HG03469 (cell line): ENCODE results near the gene ATP6V1C2.

Experiments
- ATAC-seq: cut with Tn5 transposase; IDR thresholded peaks from one replicate; pipeline ENCODE4 v1.9.1; 2021; ENCODE audit warnings: mild to moderate bottlenecking, moderate library complexity, moderate number of reproducible peaks; ENCODE audit not compliant: unreplicated experiment

ATP6V1C2 gene

DNA sequence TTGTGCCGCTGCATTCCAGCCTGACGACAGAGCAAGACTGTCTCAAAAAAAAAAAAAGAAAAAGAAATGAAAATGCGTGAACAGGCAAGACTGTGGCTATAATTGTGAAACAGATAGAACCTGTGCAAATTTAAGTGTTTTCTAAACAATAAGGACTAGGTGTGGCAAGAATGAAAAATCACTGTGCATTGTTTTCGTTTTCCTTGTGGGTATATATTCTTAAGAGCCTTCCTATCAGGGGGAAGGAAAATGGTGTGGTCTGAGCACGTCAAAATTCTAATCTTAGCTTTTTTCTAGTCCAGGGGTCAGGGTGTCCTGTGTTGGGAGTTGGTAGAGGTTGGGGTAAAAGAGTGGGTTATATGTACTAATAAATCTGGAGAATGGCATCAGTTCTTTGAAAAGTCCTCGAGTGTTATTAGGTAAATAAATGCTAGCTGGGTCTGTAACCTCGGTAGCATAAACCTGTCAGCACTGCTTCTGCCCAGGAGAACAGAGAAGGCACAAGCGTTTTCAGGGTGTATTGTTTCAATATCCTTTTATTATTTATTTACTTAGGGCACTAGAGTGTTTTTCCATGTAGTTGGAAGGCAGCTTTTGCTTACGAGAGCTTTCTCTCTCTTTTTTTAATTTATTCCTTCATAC is 11.6 kb downstream of the ATP6V1C2 start:
- ATAC-seq = no peak

DNA sequence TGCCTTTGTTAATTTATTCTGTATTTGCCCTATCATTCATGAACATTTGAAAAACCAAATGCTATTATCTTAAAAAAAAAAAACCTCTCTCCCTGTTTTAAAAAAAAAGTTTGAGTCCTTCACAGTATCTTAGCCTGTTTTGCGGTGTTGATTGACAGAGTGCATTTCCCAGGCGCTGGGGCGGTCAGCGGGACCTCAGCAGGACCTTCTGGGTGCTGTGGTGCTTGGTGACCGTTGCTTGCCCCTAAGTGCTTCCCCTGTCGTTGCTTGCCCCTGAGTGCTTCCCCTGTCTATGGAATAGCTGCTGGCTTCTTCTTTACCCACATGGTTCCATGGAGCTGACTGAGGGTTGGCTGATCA is 12.1 kb downstream of the ATP6V1C2 start:
- ATAC-seq = no peak

DNA sequence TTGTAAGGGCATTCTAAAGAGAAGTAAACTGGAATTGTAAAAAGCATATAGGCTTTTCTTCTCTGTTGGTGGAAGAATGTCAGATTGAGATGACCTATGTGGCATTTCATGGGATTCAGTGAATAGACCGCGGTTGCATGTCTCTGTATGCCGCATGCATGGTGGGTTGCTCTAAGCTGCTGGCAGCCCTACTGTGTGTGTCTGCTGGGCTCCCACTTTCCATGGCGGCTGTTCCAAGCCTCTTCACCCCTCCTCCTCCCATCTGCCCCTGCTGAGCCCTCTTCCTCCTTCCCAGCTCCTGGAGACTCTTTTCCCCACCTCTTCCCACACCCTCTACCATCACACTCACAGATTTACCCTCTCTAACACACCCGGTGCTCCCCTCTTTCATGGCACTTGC is 12.6 kb downstream of the ATP6V1C2 start:
- ATAC-seq = no peak

GRCh38 chr2:10738192-10738591 is 16.8 kb downstream of the ATP6V1C2 start:
- no peak for ATAC-seq

DNA sequence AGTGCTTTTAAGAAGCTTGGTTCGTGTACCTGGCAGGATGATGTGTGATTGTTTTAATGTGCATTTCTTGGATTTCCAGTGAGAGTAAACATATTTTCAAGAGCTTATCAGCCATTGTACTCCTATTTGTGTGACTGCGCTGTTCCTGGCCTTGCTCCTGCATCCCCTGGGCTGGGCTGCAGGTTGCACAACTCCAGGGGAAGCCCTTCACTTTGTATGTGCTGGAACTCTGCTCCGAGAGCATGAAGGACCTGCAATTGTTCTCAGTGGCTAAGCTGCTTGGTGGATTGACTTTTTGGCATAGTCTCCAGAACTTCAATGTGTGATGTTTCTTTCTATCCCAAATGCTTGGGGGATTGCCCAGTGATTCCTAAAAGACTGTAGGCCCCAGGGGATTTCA is 18.8 kb downstream of the ATP6V1C2 start:
- no peak for ATAC-seq

GRCh38 chr2:10741139-10741538 is 19.7 kb downstream of the ATP6V1C2 start:
- no peak for ATAC-seq

GRCh38 chr2:10742666-10743065 is 21.2 kb downstream of the ATP6V1C2 start:
- ATAC-seq = no peak

GRCh38 chr2:10750610-10751009 is 29.2 kb downstream of the ATP6V1C2 start:
- no peak for ATAC-seq

- ATAC-seq = no peak
Observed at GRCh38 chr2:10752236-10752635, 30.8 kb downstream of the ATP6V1C2 start.

DNA sequence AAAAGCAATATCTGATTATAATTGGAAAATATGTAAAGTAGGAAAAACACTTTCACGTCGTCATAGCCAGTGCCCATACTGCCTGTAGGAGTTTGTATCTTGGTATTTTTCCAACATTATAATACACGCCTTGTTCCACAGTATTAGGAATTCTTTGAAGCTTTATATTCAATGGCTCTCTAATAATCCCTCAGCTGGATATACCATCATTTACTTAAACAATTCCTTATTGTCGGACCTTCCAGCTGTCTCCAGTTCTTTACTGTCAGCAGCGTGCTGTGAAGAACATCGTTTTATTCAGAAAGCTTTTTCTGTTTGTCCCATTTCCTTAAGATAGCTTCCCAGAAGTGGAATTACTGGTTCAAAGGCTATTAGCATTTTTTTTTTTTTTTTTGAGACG is 31.7 kb downstream of the ATP6V1C2 start:
- no peak for ATAC-seq

DNA sequence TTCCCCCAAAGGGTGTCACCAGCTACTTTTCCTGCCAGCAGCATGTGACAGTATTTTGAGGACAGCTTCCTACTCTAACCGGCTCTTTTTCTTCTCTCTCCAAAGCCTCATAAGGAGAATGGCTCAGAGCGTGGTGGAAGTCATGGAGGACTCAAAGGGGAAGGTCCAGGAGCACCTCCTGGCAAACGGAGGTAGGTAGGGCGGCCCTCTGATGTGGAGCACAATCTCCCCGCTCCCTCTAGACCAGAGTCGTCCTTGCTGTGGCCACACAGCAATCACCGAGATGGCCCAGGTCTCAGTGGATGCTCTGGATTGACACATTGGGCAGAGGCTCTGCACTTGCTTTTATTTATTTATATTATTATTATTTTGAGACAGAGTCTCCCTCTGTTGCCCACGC is 32.4 kb downstream of the ATP6V1C2 start:
- ATAC-seq = no peak

- no peak for ATAC-seq
Observed at GRCh38 chr2:10755621-10756020, 34.2 kb downstream of the ATP6V1C2 start.

GRCh38 chr2:10757814-10758286 is 36.4 kb downstream of the ATP6V1C2 start:
- no peak for ATAC-seq

DNA sequence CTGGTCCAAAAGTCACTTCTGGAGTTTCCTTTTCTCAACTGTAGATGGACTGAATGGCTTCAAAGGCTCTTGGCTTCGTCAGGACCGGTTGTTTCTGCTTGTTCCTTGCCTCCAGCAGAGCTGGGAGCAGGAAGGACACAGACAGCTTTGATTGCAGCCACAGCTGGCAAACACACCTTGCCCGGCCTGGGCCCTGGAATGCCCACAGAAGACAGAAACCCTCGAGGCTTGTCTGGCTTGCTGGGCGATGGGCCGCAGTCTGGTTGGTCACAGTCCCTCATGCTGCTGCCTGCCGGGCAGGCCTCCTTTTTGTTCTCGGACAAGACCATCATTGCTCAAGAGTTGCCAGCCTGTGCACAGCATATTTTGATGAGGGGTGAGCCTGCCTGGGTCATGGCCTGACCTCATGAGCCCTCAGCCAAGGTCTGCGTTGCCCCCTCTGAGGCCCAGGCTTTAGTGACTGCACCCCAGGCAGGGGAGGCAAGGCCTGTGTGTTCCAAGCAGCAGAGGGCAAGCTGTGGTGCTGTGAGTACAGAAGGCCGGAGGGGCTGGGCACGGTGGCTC is 37.8 kb downstream of the ATP6V1C2 start:
- no peak for ATAC-seq

DNA sequence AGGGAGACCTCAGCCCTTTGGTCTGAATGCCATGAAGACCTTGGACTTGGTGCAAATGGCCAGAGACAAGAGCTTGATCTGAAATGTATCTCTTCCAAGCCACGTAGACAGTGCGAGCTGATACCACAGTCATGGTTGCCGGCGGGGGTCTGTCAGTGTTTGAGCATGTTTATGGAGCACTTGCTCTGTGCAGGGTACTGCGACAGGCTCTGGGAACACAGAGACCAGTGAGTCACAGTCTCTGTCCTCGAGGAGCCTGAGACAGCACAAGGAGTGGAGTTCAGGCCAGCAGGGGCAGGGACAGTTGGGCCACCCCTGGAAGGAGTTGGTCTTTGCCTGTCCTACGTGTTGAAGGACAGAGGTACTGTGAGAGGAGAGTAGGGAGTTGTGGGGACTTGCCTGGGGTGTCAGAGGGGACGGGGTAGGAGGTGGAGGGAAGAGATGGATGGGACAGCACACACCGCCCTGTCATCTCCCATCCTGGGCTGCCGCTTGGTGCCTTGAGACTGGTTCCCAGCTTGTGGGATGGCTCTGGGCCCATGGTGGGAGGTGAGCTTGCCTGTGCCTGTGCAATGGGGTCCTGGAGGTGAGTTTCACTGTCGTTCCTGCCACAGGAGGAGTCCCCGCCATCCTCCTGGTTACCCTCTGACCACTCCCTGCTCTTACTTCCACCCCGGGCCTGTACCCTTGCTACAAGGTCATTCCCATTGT is 39.5 kb downstream of the ATP6V1C2 start:
- ATAC-seq = no peak

DNA sequence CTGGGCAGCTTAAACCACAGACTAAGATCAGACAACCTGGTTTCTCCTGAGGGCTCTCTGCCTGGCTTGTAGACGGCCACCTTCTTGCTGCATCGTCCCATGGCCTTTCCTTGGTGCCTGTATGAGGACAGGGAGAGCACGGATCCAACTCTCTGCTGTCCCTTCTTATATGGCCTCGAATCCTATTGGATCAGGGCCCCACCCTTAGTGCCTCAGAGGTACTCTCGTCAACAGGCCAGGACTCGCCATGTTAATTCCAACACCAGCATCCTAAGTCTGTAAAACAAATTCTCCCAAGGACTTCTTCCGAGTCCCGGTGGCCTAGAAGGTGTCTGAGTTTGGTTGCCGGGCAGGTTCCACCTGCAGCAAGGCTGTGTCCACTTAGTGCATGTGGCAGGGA is 40.2 kb downstream of the ATP6V1C2 start:
- no peak for ATAC-seq

GRCh38 chr2:10762651-10763460 is 41.4 kb downstream of the ATP6V1C2 start:
- no peak for ATAC-seq

GRCh38 chr2:10763461-10763800 is 42.0 kb downstream of the ATP6V1C2 start:
- ATAC-seq = no peak

- no peak for ATAC-seq
Observed at GRCh38 chr2:10764096-10764785, 42.8 kb downstream of the ATP6V1C2 start.

DNA sequence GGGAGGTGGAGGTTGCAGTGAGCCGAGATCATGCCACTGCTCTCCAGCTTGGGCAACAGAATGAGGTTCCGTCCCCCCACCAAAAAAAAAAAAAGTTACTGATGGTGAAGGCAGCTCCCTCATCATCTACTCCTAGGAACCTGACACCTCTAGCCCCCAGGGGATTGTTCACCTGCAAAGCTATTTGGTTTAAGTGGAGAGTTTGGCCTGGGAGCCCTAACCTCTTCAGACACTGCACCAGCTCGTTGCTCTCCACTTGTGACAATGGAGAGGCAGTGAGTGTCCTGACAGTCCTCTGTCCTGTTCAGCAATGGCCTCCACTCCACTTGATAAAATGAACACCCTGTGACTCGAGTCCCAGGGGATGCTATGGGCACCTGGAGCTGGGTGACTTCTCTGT is 43.5 kb downstream of the ATP6V1C2 start:
- no peak for ATAC-seq

- no peak for ATAC-seq
Observed at GRCh38 chr2:10765461-10765860, 44.0 kb downstream of the ATP6V1C2 start.
